Urothelium cell line (cell line): ENCODE measurements around the gene CCDC91.
"Not testable (repeated sequence)": the region's sequence is repeated elsewhere in the genome, so short reads cannot be mapped to it uniquely, and the experiment has no call there.

Source experiments
- DNase-seq: peaks from one replicate; pipeline ENCODE4 v3.0.0; 2011; ENCODE audit warnings: low spot score, mixed read lengths
- FAIRE-seq: peaks from 2 replicates; lab custom pipeline; 2011; peaks lifted over from hg19 to GRCh38; lab: Jason Lieb, UNC

CCDC91 gene

DNA sequence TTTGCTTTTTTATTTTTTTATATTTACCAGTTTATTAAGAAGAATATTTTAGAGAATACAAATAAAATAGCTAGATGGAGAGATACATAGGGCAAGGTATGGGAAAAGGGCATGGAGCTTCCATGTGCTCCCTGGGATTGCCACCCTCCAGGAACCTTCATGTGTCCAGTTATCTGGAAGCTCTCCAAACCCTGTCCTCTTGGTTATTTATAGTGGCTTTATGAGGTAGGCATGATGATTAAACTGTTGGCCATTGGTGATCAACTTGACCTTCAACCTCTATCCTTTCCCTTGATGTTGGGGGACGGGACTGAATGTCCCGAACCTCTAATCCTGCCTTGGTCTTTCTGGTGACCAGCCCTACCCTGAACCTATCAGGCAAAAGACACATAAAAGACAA is 156.3 kb downstream of the CCDC91 start:
- FAIRE-seq, result no peak
- no peak for DNase-seq

DNA sequence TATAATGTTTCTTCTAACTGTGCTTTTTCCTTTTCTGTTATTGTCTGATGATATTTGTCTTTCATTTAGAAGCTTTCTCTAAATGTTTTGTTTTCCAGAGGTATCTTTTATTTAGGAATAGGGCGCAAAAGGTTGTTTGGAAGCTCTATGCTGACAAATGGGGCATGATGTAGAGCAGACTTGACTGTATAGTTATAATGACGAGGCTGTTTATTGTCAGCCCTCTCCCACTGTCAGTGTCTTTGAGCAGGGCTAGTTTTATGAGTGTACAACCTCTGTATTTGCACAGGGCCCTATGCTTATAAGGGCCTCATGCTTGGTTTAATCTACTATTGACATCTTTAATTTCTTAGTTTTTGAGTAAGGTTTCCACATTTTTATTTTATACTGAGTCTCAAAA is 158.9 kb downstream of the CCDC91 start:
- no peak for DNase-seq
- FAIRE-seq, result no peak

DNA sequence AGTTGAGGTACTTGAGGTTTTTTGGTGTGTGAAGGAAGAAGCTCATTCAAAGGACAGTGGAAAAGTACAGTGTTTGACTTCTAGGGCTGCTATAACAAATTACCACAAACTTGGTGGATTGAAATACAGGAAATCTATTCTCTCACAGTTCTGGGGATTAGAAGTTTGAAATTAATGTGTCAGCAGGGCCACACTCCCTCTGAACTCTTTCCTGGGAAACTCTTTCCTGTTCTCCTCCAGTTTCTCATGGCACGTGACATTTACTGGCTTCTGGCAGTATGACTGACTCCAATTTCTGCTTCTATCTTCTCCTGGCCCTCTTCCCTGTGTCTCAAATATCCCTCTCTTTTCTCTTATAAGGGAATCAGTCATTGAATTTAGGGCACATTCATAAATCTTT is 160.2 kb downstream of the CCDC91 start:
- FAIRE-seq (no peak), DNase-seq (no peak)

DNA sequence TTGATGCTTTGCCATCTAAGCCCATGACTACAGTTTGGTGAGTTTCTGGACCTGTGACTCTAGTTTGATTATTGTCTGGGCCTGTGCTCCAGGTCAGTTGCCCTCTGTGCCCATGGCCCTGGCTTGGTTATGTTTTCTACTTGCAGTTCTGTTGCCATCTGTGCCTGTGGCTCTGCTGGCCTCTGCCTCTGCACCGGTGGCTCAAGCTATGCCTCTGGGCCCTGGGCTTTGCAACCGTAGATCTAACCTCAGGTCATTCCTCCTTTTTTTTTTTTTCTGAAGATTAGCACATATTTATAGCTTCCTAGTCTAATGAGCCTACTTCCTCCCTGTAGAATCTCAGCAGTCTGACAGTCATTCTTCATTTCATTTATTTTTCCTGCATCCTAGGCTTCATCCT is 161.2 kb downstream of the CCDC91 start:
- DNase-seq (no peak), FAIRE-seq (no peak)

DNA sequence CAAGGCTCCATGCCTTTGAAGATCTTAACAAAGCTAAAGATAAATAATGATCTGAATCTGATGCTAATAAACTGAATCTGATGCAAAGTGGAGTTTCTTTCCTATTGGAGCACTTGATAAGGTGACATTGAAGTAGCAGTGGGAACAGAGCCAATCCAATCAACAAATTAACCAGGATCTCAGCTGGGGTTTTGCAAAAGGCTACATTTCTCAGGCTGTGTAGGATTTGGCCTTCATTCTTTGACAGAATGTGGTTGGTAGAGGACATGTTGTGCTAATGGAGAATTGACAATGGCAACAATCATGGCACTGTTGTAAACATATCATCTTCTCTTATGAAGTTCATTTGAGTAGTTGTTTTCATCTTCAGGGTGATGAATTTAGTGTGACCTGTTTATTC is 164.9 kb downstream of the CCDC91 start:
- DNase-seq (no peak), FAIRE-seq (no peak)

DNA sequence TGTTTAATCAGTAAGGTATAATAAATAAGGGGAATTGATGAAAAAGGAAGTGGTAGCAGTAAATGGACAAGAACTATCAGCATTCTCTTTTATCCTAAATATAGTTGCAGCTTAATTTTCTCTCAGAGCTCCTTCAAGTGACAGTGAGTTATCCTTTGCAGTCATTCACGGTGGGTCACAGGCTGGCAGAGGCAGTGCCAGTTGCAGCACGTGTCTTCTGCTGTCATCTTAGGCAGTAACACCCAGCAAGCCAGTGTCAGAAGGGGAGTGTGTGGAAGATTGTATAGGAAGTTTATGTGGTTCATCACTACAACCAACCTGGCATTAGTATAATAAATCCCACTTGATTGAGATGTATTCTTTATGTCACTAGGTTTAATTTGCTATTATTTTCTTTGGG is 170.0 kb downstream of the CCDC91 start:
- DNase-seq (no peak), FAIRE-seq (no peak)

DNA sequence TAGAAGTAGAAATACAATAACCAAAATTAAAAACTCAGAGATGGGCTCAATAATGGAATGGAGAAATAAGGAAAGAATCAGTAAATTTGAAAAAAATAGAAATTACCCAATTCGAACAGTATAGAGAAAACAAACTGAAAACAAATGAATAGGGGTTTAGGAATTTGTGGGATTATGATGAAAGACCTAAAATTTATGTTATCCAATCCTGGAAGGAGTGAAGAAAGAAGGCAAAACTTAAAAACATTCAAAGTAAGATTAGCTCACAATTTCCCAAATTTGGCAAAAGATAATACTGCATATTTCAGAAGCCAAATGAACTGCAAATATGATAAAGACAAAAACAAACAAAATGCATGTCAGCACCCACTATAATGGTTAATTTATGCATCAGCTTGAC is 177.1 kb downstream of the CCDC91 start:
- FAIRE-seq, result no peak

DNA sequence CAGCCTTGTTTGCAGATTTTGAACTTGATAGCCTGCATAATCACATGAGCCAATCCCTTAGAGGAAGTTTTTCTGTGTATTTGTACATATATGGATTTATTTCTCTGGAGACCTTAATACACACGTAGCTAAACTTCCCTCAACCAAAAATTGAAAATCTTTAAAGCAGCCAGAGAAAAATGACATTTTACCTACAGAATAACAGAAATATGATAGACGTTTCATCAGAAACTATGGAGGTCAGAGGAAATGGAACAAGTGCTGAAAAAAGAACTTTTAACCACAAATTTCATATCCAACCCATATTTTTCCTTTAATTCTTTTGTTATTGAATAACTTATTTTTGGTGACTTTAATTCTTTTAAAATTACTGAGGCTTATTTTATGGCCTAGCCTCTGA is 177.7 kb downstream of the CCDC91 start:
- DNase-seq (no peak), FAIRE-seq (no peak)

More for the DNA sequence above, 177.1 kb downstream of the CCDC91 start:
- DNase-seq, result no peak

DNA sequence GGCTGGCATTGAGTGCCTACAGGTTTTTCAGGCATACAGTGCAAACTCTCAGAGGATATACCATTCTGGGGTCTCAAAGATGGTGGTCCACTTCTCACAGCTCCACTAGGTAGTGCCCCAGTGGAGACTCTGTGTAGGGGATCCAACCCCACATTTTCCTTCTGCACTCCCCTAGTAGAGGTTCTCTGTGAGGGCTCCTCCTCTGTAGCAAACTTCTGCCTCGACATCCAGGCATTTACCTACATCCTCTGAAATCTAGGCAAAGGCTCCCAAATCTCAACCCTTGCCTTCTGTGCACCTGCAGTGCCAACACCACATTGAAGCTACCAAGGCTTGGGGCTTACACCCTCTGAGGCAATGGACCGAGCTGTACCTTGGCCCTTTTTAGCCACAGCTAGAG is 179.2 kb downstream of the CCDC91 start:
- FAIRE-seq (no peak), DNase-seq (no peak)

DNA sequence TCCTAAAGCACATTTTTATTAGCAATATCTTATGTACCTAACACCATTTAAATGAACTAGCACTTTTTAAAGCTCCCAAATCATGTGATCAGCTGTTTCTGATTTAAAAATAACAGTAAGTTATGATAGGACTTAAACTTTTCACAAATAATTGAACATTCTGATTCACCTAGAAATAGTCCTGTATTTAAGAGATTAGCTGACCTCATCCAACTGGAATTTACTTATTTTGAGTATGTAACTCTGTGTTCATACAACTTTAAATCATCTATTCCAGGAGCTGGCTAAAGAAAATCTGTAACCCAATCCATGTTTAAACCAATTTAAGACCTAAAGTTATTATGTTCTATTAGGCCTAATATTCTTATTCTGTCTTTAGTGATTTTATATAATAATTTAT is 184.3 kb downstream of the CCDC91 start:
- no peak for DNase-seq
- FAIRE-seq, result no peak

DNA sequence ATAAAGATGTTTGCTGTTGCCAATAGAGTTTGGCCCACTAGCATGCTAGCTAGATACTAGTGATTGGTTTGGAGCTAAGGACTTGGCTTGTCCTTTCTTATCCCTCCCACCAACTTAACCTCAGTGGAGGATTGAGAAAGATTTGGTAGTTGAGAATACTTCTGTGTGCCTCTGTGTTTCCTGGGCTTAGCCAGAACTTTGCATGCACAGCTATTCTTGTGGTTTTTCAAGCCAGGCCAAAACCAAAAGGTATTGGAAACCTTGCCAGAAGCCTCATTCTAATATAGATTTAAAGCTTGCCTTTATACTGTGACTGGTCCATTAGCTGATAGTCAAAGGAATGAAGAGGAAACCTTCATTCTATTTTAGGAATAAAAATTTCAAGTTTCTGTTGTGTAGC is 188.5 kb downstream of the CCDC91 start:
- DNase-seq (no peak), FAIRE-seq (no peak)

DNA sequence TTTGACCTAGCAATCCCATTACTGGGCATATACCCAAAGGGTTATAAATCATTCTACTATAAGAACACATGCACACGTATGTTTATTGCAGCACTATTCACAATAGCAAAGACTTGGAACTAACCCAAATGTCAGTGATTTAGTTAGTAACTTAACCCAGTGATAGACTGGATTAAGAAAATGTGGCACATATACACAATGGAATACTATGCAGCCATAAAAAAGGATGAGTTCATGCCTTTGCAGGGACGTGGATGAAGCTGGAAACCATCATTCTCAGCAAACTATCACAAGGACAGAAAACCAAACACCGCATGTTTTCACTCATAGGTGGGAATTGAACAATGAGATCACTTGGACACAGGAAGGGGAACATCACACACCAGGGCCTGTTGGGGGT is 189.5 kb downstream of the CCDC91 start:
- FAIRE-seq, result not testable (repeated sequence)

DNA sequence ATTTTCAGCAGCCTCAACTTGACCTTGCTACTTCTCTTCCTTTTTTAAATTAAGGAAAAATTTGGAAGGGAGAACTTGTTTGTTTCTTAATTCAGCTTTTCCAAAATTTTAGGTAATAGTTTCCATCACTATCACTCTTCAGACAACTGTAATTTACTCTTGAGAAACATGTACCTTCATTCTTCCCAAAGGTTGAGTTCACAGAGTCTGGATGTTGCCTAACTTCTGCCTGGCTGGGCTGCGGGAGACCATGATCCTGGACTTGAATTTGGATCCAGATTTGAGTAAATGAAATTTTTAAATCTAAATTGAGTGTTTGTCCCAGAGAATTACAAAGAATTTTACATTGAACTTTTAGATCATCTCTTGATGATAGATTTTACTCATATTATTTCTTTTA is 193.1 kb downstream of the CCDC91 start:
- FAIRE-seq (no peak), DNase-seq (no peak)

More for the DNA sequence above, 189.5 kb downstream of the CCDC91 start:
- not testable (repeated sequence) for DNase-seq

DNA sequence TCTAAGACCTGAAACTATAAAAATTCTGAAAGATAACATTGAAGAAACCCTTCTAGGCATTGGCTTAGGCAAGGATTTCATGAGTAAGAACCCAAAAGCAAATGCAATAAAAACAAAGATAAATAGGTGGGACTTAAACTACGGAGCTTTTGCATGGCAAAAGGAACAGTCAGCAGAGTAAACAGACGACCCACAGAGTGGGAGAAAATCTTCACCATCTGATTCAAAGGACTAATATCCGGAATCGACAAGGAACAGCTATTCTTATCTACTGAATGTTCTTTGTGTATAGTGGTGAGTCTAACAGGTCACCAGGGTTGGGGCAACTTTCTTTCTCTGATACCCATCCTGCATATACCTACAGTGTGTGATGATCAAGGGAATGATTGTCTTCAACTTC is 198.6 kb downstream of the CCDC91 start:
- FAIRE-seq, result no peak
- DNase-seq, result no peak

DNA sequence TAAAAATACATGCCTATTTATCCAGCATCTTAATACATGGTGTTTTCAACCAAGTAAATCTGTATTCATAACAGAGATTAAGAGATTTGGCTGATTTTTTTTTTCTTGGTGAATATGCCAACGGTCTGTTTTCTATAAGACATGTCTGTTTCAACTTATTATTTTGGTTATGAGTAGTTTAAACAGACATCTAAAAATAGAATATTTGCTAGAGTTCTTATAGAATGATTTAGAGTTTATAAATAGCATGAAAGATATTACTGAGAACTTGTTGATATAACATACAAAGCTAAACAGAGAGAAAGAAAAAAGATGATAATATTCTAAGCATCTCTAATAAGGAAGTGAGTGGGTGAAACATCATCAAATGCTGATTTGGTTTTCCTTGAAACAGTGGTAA is 199.9 kb downstream of the CCDC91 start:
- FAIRE-seq (no peak), DNase-seq (no peak)

DNA sequence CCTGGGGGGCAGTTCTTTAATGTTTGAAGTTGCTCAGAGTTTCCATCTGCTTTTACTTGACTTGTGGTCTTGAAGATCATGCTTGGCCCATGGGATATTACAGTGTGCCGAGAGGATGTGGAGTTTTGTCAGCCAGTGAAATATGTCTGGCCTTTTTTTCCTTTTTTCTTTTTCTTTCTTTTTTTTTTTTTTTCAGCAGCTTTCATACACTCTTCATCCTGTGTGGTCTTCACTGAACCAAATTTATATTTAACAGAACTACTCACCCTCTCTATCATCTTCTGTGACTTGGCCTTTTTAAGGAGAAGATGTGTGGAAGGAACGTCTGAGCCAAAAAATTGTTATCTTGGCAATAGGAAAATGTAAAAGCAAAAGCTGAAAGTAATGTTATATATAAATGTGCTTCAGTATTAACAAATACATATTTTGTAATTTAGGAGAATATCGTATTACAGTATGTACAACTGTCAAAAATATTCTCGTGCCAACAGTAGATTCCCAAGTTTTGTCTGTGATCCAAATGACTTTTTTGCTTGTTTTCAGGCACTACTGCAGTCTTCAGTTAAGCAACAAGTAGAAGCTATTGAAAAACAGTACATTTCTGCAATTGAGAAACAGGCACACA is 200.6 kb downstream of the CCDC91 start:
- no peak for DNase-seq

DNA sequence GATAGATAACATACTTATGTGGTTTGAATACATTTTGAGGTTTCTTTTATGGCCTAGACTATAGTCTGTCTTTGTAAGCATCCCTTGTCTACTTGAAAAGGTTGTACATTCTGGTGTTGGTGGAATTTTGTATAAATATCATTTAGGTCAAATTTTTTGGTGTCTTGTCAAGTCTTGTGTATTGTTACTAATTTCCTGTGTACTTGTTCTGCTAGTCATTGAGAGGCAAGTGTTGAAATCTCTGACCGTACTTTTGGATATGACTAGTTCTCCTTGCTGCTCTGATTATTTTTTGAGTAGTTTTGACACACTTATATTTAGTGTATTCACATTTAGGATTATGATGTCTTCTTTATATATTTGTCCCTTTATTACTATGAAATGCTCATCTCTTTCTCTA is 219.6 kb downstream of the CCDC91 start:
- DNase-seq (no peak), FAIRE-seq (no peak)

More for the DNA sequence above, 200.6 kb downstream of the CCDC91 start:
- FAIRE-seq, result no peak

DNA sequence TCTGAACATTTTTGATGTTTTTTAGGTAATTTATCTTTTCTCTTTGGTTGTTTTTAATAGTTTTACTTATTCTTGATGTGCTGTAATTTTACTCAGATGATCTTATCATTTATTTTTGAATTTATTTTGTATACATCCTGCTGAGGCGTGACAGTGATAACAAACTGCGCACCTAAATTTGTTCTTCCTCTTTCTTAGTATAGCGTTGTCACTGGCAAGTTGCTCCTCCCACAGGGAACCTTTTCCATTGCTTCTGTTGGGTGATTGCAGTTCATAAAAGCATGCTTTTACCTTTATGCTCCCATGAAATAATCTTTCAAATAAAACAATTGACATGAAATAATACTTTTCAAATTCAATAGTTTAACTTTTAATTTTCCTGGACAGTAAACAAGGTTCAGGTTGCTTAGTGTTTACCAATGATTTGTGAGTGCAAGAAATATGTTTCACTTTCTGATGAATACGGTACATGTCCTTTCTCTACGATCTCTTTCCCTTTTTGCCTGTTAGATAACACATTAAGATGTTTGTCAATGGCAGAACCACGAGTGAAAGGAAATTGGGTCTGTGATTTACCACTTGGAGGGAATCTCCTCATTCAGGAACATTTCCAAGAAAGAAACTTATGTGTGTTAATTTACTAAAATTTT is 223.3 kb downstream of the CCDC91 start:
- no peak for FAIRE-seq

DNA sequence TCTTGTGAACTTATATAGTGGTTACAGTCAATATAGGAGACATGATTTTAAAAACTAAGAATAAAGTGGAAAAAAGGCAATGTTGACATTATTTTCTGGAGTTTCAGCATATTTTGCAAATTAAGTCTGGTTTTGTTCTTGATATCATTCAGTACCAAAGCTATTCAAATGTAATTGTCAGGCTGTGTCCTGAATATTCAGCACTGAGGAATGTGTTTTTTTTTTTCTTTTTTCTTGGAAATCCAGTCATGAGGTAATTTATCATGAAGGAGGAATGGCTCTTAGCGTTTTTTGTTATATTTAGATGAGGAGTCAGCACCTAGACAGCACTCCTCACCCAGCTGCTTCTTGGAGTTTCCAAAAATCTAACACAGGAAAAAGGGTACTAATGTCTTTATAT is 225.5 kb downstream of the CCDC91 start:
- DNase-seq (peak; percentile 21), FAIRE-seq (no peak)

More for the DNA sequence above, 223.3 kb downstream of the CCDC91 start:
- no peak for DNase-seq

DNA sequence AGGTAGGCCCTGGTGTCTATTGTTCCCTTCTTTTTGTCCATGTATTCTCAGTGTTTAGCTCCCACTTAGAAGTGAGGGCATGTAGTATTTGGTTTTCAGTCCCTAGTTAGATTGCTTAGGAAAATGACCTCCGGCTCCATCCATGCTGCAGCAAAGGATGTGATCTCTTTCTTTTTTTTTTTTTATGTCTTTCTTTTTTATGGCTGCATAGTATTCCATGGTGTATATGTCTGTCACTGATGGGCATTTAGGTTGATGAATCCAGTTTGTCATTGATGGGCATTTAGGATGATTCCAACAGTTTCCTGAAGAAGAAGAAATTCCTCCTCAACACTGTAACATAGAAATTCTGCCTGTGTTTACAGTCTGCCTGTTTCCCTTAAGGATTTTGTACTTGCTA is 231.1 kb downstream of the CCDC91 start:
- FAIRE-seq (no peak), DNase-seq (no peak)

DNA sequence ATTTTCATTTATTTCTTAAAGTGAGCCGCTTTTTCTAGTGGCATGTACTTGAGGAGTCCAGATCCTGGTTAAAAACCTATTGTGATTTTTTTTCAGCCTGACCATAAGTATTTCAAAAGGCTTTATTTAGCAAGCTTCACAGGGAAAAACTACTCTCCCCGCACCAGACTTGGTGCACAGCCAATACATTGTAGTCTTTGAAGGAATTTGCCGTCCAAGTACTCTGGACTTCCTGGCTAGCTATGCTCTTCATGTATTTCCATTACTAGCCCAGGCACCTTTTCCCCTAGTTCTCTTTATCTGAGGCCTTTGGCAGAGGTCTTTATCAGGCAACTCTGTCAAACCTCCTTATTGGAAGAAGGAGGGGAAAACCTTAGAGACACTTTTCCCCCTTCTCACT is 234.7 kb downstream of the CCDC91 start:
- DNase-seq, result peak; percentile 25
- no peak for FAIRE-seq

DNA sequence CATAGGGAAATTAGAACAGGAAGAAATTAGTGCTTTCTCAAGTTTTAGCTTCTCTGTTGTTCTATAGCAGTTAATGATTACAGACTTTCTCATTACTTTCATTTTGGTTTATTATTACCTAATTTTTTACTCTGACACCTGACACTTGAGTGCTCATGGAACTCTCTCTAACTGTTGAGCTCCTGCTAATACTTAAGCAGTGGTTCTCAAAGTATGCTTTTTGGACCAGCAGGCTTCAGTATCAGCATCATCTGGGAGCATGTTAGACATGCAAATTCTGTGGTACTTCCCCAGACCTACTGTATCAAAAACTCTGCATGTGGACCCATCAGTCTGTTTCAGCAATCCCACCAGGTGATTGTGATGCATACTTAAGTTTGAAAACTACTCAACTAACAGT is 235.3 kb downstream of the CCDC91 start:
- DNase-seq (no peak), FAIRE-seq (no peak)

DNA sequence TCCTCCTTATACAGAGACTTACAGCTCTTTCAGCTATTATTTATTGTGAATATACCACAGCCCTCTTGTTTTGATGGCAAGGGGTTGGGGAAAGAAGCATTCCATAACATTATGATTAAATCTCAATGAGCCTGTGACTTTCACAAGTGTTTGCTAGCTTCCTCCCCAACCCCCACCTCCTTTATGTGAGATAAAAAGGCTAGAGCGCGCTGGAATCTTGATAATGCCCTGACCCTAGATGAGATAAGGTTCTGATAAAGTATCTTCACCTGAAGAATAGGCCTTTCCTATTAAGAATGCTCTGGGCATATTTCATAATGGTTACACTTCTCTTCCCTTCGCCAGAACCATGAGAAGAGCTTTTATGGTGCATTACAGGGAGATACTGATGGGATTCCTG is 236.8 kb downstream of the CCDC91 start:
- no peak for FAIRE-seq

More for the DNA sequence above, 236.8 kb downstream of the CCDC91 start:
- no peak for DNase-seq
